IMR-90 (cell line): Measurements from ENCODE around the gene EPHB1. TPM values are rescaled to one million over a fixed set of nuclear protein-coding genes. Genes with fewer than 3 reads are reported as not detected.

Experiments
- ATAC-seq: fragments of 200-7000 bp; cut with Tn5 transposase; 2 replicates; pipeline ENCODE4 v1.9.1; 2020; ENCODE audit warnings: low read depth, mild to moderate bottlenecking, moderate library complexity
- BruUV-seq: library from RNA; stranded (reverse); fragments of 400-500 nt; replicated peaks from 2 replicates; lab custom pipeline; 2021; lab: Mats Ljungman, UMichigan
- CTCF ChIA-PET: fragments of 300-600 bp; formaldehyde crosslinking; extraction: SDS; loops from one replicate; lab custom pipeline; 2021; ENCODE audit warnings: antibody characterized with exemption; lab: Yijun Ruan, JAX
- POLR2A ChIA-PET: fragments of 300-600 bp; sonication (Branson Sonifier 250); formaldehyde crosslinking; loops from one replicate; lab custom pipeline; 2022; ENCODE audit warnings: antibody characterized with exemption; ENCODE audit not compliant: unreplicated experiment; lab: Charles Lee
- DNase-seq: peaks from one replicate; pipeline ENCODE4 v3.0.0; 2013
- H2AFZ ChIP-seq: replicated peaks from 2 replicates; pipeline ENCODE3; 2013; ENCODE audit warnings: low read length, mild to moderate bottlenecking; ENCODE audit not compliant: poor library complexity
- H2AK5ac ChIP-seq: 2 replicates; pipeline ENCODE4 v1.6.1; 2013; ENCODE audit warnings: low read depth, low read length, inconsistent platforms
- H2AK9ac ChIP-seq: replicated peaks from 2 replicates; pipeline ENCODE3; 2013; ENCODE audit warnings: mild to moderate bottlenecking, low read depth, low read length, moderate library complexity; ENCODE audit not compliant: poor library complexity
- H2BK120ac ChIP-seq: 2 replicates; pipeline ENCODE4 v1.6.1; 2013; ENCODE audit warnings: low read depth, low read length, inconsistent platforms
- H2BK15ac ChIP-seq: 3 replicates; pipeline ENCODE4 v1.6.1; 2013; ENCODE audit warnings: low read depth, low read length, inconsistent platforms
- H2BK20ac ChIP-seq: 2 replicates; pipeline ENCODE4 v1.6.1; 2013; ENCODE audit warnings: low read depth, mild to moderate bottlenecking, inconsistent platforms, low read length, moderate library complexity
- H2BK5ac ChIP-seq: 2 replicates; pipeline ENCODE4 v1.6.1; 2013; ENCODE audit warnings: mild to moderate bottlenecking, low read depth, low read length, inconsistent platforms; ENCODE audit not compliant: poor library complexity, severe bottlenecking
- H3K14ac ChIP-seq: replicated peaks from 2 replicates; pipeline ENCODE4 v1.6.1; 2013; ENCODE audit warnings: low read depth, low read length, inconsistent platforms
- H3K18ac ChIP-seq: 2 replicates; pipeline ENCODE4 v1.6.1; 2013; ENCODE audit warnings: low read depth, low read length, control low read depth
- H3K23ac ChIP-seq: 2 replicates; pipeline ENCODE4 v1.6.1; 2013; ENCODE audit warnings: low read depth, low read length, inconsistent platforms
- H3K27ac ChIP-seq: 2 replicates; pipeline ENCODE4 v1.5.1; 2013; ENCODE audit warnings: mild to moderate bottlenecking, control low read depth, low read length; ENCODE audit not compliant: insufficient read depth
- H3K27me3 ChIP-seq: 2 replicates; pipeline ENCODE4 v1.6.1; 2013; ENCODE audit warnings: low read length; ENCODE audit not compliant: control insufficient read depth, insufficient read depth
- H3K36me3 ChIP-seq: 2 replicates; pipeline ENCODE4 v1.6.1; 2013; ENCODE audit warnings: low read length, mixed read lengths; ENCODE audit not compliant: control insufficient read depth, insufficient read depth
- H3K4ac ChIP-seq: 2 replicates; pipeline ENCODE4 v1.6.1; 2013; ENCODE audit warnings: low read depth, low read length, inconsistent platforms
- H3K4me1 ChIP-seq: 2 replicates; pipeline ENCODE4 v1.6.1; 2013; ENCODE audit warnings: low read length, mixed read lengths; ENCODE audit not compliant: control insufficient read depth, insufficient read depth
- H3K4me2 ChIP-seq: 2 replicates; pipeline ENCODE4 v1.6.1; 2013; ENCODE audit warnings: low read depth, mild to moderate bottlenecking, control low read depth, low read length, moderate library complexity
- H3K4me3 ChIP-seq: 2 replicates; pipeline ENCODE4 v1.5.1; 2013; ENCODE audit warnings: low read depth, mild to moderate bottlenecking, control low read depth, low read length, moderate library complexity; ENCODE audit not compliant: insufficient read depth
- H3K56ac ChIP-seq: 2 replicates; pipeline ENCODE4 v1.6.1; 2013; ENCODE audit warnings: low read length, inconsistent platforms; ENCODE audit not compliant: insufficient read depth; ENCODE audit errors: extremely low read depth
- H3K79me1 ChIP-seq, 2 experiments: 2 replicates each; pipeline ENCODE4 v1.6.1; 2013; ENCODE audit warnings: low read length in 2 of 2, inconsistent platforms in 1 of 2, low read depth in 1 of 2
- H3K9ac ChIP-seq: 2 replicates; pipeline ENCODE4 v1.6.1; 2013; ENCODE audit warnings: low read depth, low read length, control low read depth
- H3K9me1 ChIP-seq: 2 replicates; pipeline ENCODE4 v1.6.1; 2013; ENCODE audit warnings: low read length, inconsistent platforms; ENCODE audit not compliant: insufficient read depth
- H3K9me3 ChIP-seq: 2 replicates; pipeline ENCODE4 v1.6.1; 2013; ENCODE audit warnings: low read length; ENCODE audit not compliant: control insufficient read depth, insufficient read depth
- H4K20me1 ChIP-seq: 2 replicates; pipeline ENCODE4 v1.6.1; 2013; ENCODE audit warnings: low read length, inconsistent platforms; ENCODE audit not compliant: insufficient read depth
- H4K5ac ChIP-seq: 2 replicates; pipeline ENCODE4 v1.6.1; 2013; ENCODE audit warnings: mild to moderate bottlenecking, low read depth, low read length, control low read depth
- H4K8ac ChIP-seq, 2 experiments: 2 replicates each; pipeline ENCODE4 v1.6.1; 2013; ENCODE audit warnings: low read depth in 2 of 2, low read length in 2 of 2, control low read depth in 1 of 2, inconsistent platforms in 1 of 2
- H4K91ac ChIP-seq: 2 replicates; pipeline ENCODE4 v1.6.1; 2013; ENCODE audit warnings: low read depth, low read length, inconsistent platforms; ENCODE audit not compliant: insufficient read depth
- FOS ChIP-seq: fragments of 150-350 bp; IDR thresholded peaks from 2 replicates; pipeline ENCODE4 v1.6.1; 2016; ENCODE audit warnings: low read depth, low read length
- MAZ ChIP-seq: IDR thresholded peaks from 2 replicates; pipeline ENCODE4 v1.6.1; 2012; ENCODE audit warnings: low read depth, mild to moderate bottlenecking, low read length, improper control_type of control experiment, moderate library complexity, borderline replicate concordance
- NFE2L2 ChIP-seq: fragments of 150-350 bp; IDR thresholded peaks from 2 replicates; pipeline ENCODE4 v1.6.1; 2016; ENCODE audit warnings: low read depth, mild to moderate bottlenecking, low read length
- WGBS, 2 experiments: methylation state at CpG; one replicate each; pipeline versions ENCODE4 v1.1.5 to v1.1.7; 2013; ENCODE audit warnings: missing lambda C conversion rate in 2 of 2; ENCODE audit not compliant: insufficient read length in 1 of 2; ENCODE audit errors: extremely low coverage in 2 of 2; 5-methylcytosine and 5-hydroxymethylcytosine counted together
- dilution Hi-C: fragments of 300-500 bp; cut with HindIII; formaldehyde crosslinking; loops from one replicate; pipeline ENCODE4 v1.14.3; 2018; ENCODE audit warnings: low sequenced_read_pairs; ENCODE audit not compliant: unreplicated experiment
- in situ Hi-C: fragments of 300-500 bp; cut with MboI; formaldehyde crosslinking; loops from 3 replicates; pipeline ENCODE4 v1.14.3; 2019; ENCODE audit warnings: low sequenced_read_pairs, inconsistent platforms, mixed read lengths
- intact Hi-C: fragments of 100-400 bp; cut with micrococcal nuclease; formaldehyde crosslinking; loops from 2 replicates; pipeline ENCODE4 v1.10.0; 2022
- polyA plus RNA-seq, 3 experiments: library from polyadenylated mRNA; depleted of rRNA; stranded (reverse); fragments of >200 nt; gene quantifications; 2 replicates each; pipeline ENCODE4 v1.2.3, GENCODE V29; 2012; ENCODE audit warnings: low replicate concordance in 1 of 3
- total RNA-seq: library from RNA; depleted of rRNA; stranded (reverse); fragments of >200 nt; gene quantifications from 2 replicates; pipeline ENCODE4 v1.2.3, GENCODE V29; 2012

Gene EPHB1
- total and polyA plus RNA-seq, 2 of the 4 experiments (the other 2 are of a cell fraction) = 0.17 to 0.36 TPM

GRCh38 chr3:135301670-135302069 lies 506.6 kb downstream of the EPHB1 start:
- H4K91ac ChIP-seq = no peak overlapping the region
- DNase-seq = no peak
- no peak overlapping the region for H4K5ac ChIP-seq
- H4K8ac ChIP-seq = no peak overlapping the region
- H3K4me2 ChIP-seq = no peak overlapping the region
- no peak overlapping the region for H2AK9ac ChIP-seq
- POLR2A ChIA-PET = interaction anchor here (0.6 kb wide), 1 partner anchor 1502 kb away, joined by 3 read pairs; no protein-coding TSS in a partner anchor
- H4K20me1 ChIP-seq = no peaks in the 10 kb centered on the region
- no peak overlapping the region for H3K18ac ChIP-seq
- no peak for ATAC-seq
- no peak overlapping the region for H3K9ac ChIP-seq
- TF ChIP-seq NFE2L2 (no peak), MAZ (no peak), FOS (no peak)
- intact Hi-C loops = no loop called here
- in situ Hi-C loops = no loop called here
- H3K14ac ChIP-seq = no peak overlapping the region
- CTCF ChIA-PET = no interaction called here
- WGBS, 2 experiments = no CpG with 5 or more reads among the region's 2 CpGs
- dilution Hi-C loops = no loop called here
- H3K56ac ChIP-seq = no peak overlapping the region
- H3K4me1 ChIP-seq = no peaks in the 10 kb centered on the region
- no TSS peak for BruUV-seq
- no peak overlapping the region for H3K23ac ChIP-seq
- H3K9me3 ChIP-seq = peaks cover 17% of the 10 kb centered on the region
- H3K27ac ChIP-seq = no peak overlapping the region
- H3K9me1 ChIP-seq = no peaks in the 10 kb centered on the region
- H2AFZ ChIP-seq = no peak overlapping the region
- H3K27me3 ChIP-seq = no peaks in the 10 kb centered on the region
- H2BK120ac ChIP-seq = no peak overlapping the region
- no peaks in the 10 kb centered on the region for H3K79me1 ChIP-seq
- no peak overlapping the region for H2BK5ac ChIP-seq
- H3K4ac ChIP-seq = no peak overlapping the region
- no peak overlapping the region for H3K4me3 ChIP-seq
- no peak overlapping the region for H2AK5ac ChIP-seq
- no peak overlapping the region for H2BK15ac ChIP-seq
- H3K36me3 ChIP-seq = no peaks in the 10 kb centered on the region
- no peak overlapping the region for H2BK20ac ChIP-seq
